Measurements from ENCODE around the gene UBTD1. TPM values are rescaled to one million over a fixed set of nuclear protein-coding genes. Genes with fewer than 3 reads are reported as not detected.
"Not testable (repeated sequence)": the region's sequence is repeated elsewhere in the genome, so short reads cannot be mapped to it uniquely, and the experiment has no call there.

The UBTD1 gene
- polyA plus RNA-seq, 2 donors, result 5.8 to 6.7 TPM

- no peaks in the 10 kb centered on the region for H3K9me3 ChIP-seq (ENCODE audit: control insufficient read depth in 2 of 2, insufficient read depth in 1 of 2, low read depth in 1 of 2, low read length in 1 of 2)
- H3K27me3 ChIP-seq (ENCODE audit: control insufficient read depth in 1 of 2, insufficient read depth in 2 of 2, low read length in 2 of 2), result no peaks in the 10 kb centered on the region
- 90 to 92% methylated on average over 2 of the region's 2 CpGs for WGBS, 2 donors
- H3K4me1 ChIP-seq (ENCODE audit: control insufficient read depth in 2 of 2, insufficient read depth in 2 of 2, low read length in 1 of 2), result no peaks in the 10 kb centered on the region
- H3K4me3 ChIP-seq (ENCODE audit: low read depth in 1 of 2, low read length in 2 of 2), result no peak overlapping the region
- peaks cover 36 to 60% of the 10 kb centered on the region in 2 donors for H3K36me3 ChIP-seq (ENCODE audit: control insufficient read depth in 2 of 2, insufficient read depth in 2 of 2, low read length in 1 of 2)
- H3K27ac ChIP-seq (ENCODE audit: low read depth in 2 of 2, low read length in 1 of 2), result no peak overlapping the region
These were observed 36.4 kb upstream of the UBTD1 start for GRCh38 chr10:97462309-97462708.

GRCh38 chr10:97463363-97464132 lies 35.2 kb upstream of the UBTD1 start:
- Histone ChIP-seq H3K9me3 (ENCODE audit: control insufficient read depth in 2 of 2, insufficient read depth in 1 of 2, low read depth in 1 of 2, low read length in 1 of 2) (no peaks in the 10 kb centered on the region), H3K27ac (ENCODE audit: low read depth in 2 of 2, low read length in 1 of 2) (no peak overlapping the region), H3K4me3 (ENCODE audit: low read depth in 1 of 2, low read length in 2 of 2) (no peak overlapping the region), H3K4me1 (ENCODE audit: control insufficient read depth in 2 of 2, insufficient read depth in 2 of 2, low read length in 1 of 2) (no peaks in the 10 kb centered on the region), H3K36me3 (ENCODE audit: control insufficient read depth in 2 of 2, insufficient read depth in 2 of 2, low read length in 1 of 2) (peaks cover 33 to 54% of the 10 kb centered on the region in 2 donors), H3K27me3 (ENCODE audit: control insufficient read depth in 1 of 2, insufficient read depth in 2 of 2, low read length in 2 of 2) (no peaks in the 10 kb centered on the region)
- WGBS, 2 donors, result 71 to 78% methylated on average over 4 of the region's 4 CpGs

GRCh38 chr10:97464226-97464625 lies 34.5 kb upstream of the UBTD1 start:
- H3K27me3 ChIP-seq (ENCODE audit: control insufficient read depth in 1 of 2, insufficient read depth in 2 of 2, low read length in 2 of 2), result no peaks in the 10 kb centered on the region
- peaks cover 34 to 55% of the 10 kb centered on the region in 2 donors for H3K36me3 ChIP-seq (ENCODE audit: control insufficient read depth in 2 of 2, insufficient read depth in 2 of 2, low read length in 1 of 2)
- H3K27ac ChIP-seq (ENCODE audit: low read depth in 2 of 2, low read length in 1 of 2), result no peak overlapping the region
- 46 to 61% methylated on average over 1 of the region's 1 CpG for WGBS, 2 donors
- H3K9me3 ChIP-seq (ENCODE audit: control insufficient read depth in 2 of 2, insufficient read depth in 1 of 2, low read depth in 1 of 2, low read length in 1 of 2), result no peaks in the 10 kb centered on the region
- no peak overlapping the region for H3K4me3 ChIP-seq (ENCODE audit: low read depth in 1 of 2, low read length in 2 of 2)
- H3K4me1 ChIP-seq (ENCODE audit: control insufficient read depth in 2 of 2, insufficient read depth in 2 of 2, low read length in 1 of 2), result peaks cover 0 to 4% of the 10 kb centered on the region in 2 donors

GRCh38 chr10:97465982-97466381 lies 32.7 kb upstream of the UBTD1 start:
- H3K9me3 ChIP-seq (ENCODE audit: control insufficient read depth in 2 of 2, insufficient read depth in 1 of 2, low read depth in 1 of 2, low read length in 1 of 2), result no peaks in the 10 kb centered on the region
- peaks cover 34 to 52% of the 10 kb centered on the region in 2 donors for H3K36me3 ChIP-seq (ENCODE audit: control insufficient read depth in 2 of 2, insufficient read depth in 2 of 2, low read length in 1 of 2)
- no peaks in the 10 kb centered on the region for H3K27me3 ChIP-seq (ENCODE audit: control insufficient read depth in 1 of 2, insufficient read depth in 2 of 2, low read length in 2 of 2)
- peaks cover 0 to 4% of the 10 kb centered on the region in 2 donors for H3K4me1 ChIP-seq (ENCODE audit: control insufficient read depth in 2 of 2, insufficient read depth in 2 of 2, low read length in 1 of 2)
- no peak overlapping the region for H3K27ac ChIP-seq (ENCODE audit: low read depth in 2 of 2, low read length in 1 of 2)
- 91 to 98% methylated on average over 7 of the region's 7 CpGs for WGBS, 2 donors
- H3K4me3 ChIP-seq (ENCODE audit: low read depth in 1 of 2, low read length in 2 of 2), result no peak overlapping the region

GRCh38 chr10:97466755-97467154 lies 32.0 kb upstream of the UBTD1 start:
- H3K4me1 ChIP-seq (ENCODE audit: control insufficient read depth in 2 of 2, insufficient read depth in 2 of 2, low read length in 1 of 2), result peaks cover 0 to 4% of the 10 kb centered on the region in 2 donors
- peaks cover 34 to 47% of the 10 kb centered on the region in 2 donors for H3K36me3 ChIP-seq (ENCODE audit: control insufficient read depth in 2 of 2, insufficient read depth in 2 of 2, low read length in 1 of 2)
- H3K9me3 ChIP-seq (ENCODE audit: control insufficient read depth in 2 of 2, insufficient read depth in 1 of 2, low read depth in 1 of 2, low read length in 1 of 2), result no peaks in the 10 kb centered on the region
- H3K27ac ChIP-seq (ENCODE audit: low read depth in 2 of 2, low read length in 1 of 2), result no peak overlapping the region
- H3K27me3 ChIP-seq (ENCODE audit: control insufficient read depth in 1 of 2, insufficient read depth in 2 of 2, low read length in 2 of 2), result no peaks in the 10 kb centered on the region
- 62 to 79% methylated on average over 4 of the region's 4 CpGs for WGBS, 2 donors
- no peak overlapping the region for H3K4me3 ChIP-seq (ENCODE audit: low read depth in 1 of 2, low read length in 2 of 2)

GRCh38 chr10:97468162-97468561 lies 30.6 kb upstream of the UBTD1 start:
- H3K4me3 ChIP-seq (ENCODE audit: low read depth in 1 of 2, low read length in 2 of 2), result no peak overlapping the region
- WGBS, 2 donors, result 59 to 60% methylated on average over 3 of the region's 3 CpGs
- H3K9me3 ChIP-seq (ENCODE audit: control insufficient read depth in 2 of 2, insufficient read depth in 1 of 2, low read depth in 1 of 2, low read length in 1 of 2), result no peaks in the 10 kb centered on the region
- peaks cover 24 to 42% of the 10 kb centered on the region in 2 donors for H3K36me3 ChIP-seq (ENCODE audit: control insufficient read depth in 2 of 2, insufficient read depth in 2 of 2, low read length in 1 of 2)
- H3K27me3 ChIP-seq (ENCODE audit: control insufficient read depth in 1 of 2, insufficient read depth in 2 of 2, low read length in 2 of 2), result no peaks in the 10 kb centered on the region
- H3K27ac ChIP-seq (ENCODE audit: low read depth in 2 of 2, low read length in 1 of 2), result peak overlapping the region in 1 of 2 donors; percentile 1
- H3K4me1 ChIP-seq (ENCODE audit: control insufficient read depth in 2 of 2, insufficient read depth in 2 of 2, low read length in 1 of 2), result peaks cover 0 to 4% of the 10 kb centered on the region in 2 donors

- 80 to 82% methylated on average over 12 of the region's 12 CpGs for WGBS, 2 donors
- not testable (repeated sequence) for H3K27ac ChIP-seq (ENCODE audit: low read depth in 2 of 2, low read length in 1 of 2)
These were observed 29.9 kb upstream of the UBTD1 start for GRCh38 chr10:97468781-97469180.

GRCh38 chr10:97474918-97475317 lies 23.8 kb upstream of the UBTD1 start:
- Histone ChIP-seq H3K9me3 (ENCODE audit: control insufficient read depth in 2 of 2, insufficient read depth in 1 of 2, low read depth in 1 of 2, low read length in 1 of 2) (no peaks in the 10 kb centered on the region), H3K36me3 (ENCODE audit: control insufficient read depth in 2 of 2, insufficient read depth in 2 of 2, low read length in 1 of 2) (peaks cover 21 to 31% of the 10 kb centered on the region in 2 donors), H3K27me3 (ENCODE audit: control insufficient read depth in 1 of 2, insufficient read depth in 2 of 2, low read length in 2 of 2) (no peaks in the 10 kb centered on the region), H3K27ac (ENCODE audit: low read depth in 2 of 2, low read length in 1 of 2) (no peak overlapping the region), H3K4me3 (ENCODE audit: low read depth in 1 of 2, low read length in 2 of 2) (no peak overlapping the region), H3K4me1 (ENCODE audit: control insufficient read depth in 2 of 2, insufficient read depth in 2 of 2, low read length in 1 of 2) (no peaks in the 10 kb centered on the region)
- 97 to 98% methylated on average over 4 of the region's 4 CpGs for WGBS, 2 donors

More at GRCh38 chr10:97468781-97469180, 29.9 kb upstream of the UBTD1 start:
- not testable (repeated sequence) for H3K27me3 ChIP-seq (ENCODE audit: control insufficient read depth in 1 of 2, insufficient read depth in 2 of 2, low read length in 2 of 2); H3K9me3 ChIP-seq (ENCODE audit: control insufficient read depth in 2 of 2, insufficient read depth in 1 of 2, low read depth in 1 of 2, low read length in 1 of 2); H3K4me3 ChIP-seq (ENCODE audit: low read depth in 1 of 2, low read length in 2 of 2); H3K4me1 ChIP-seq (ENCODE audit: control insufficient read depth in 2 of 2, insufficient read depth in 2 of 2, low read length in 1 of 2)
- peaks cover 24 to 41% of the 10 kb centered on the region in 2 donors for H3K36me3 ChIP-seq (ENCODE audit: control insufficient read depth in 2 of 2, insufficient read depth in 2 of 2, low read length in 1 of 2)

GRCh38 chr10:97475936-97476594 lies 22.7 kb upstream of the UBTD1 start:
- 62 to 70% methylated on average over 2 of the region's 2 CpGs for WGBS, 2 donors
- Histone ChIP-seq H3K4me3 (ENCODE audit: low read depth in 1 of 2, low read length in 2 of 2) (no peak overlapping the region), H3K27ac (ENCODE audit: low read depth in 2 of 2, low read length in 1 of 2) (peak overlapping the region in 1 of 2 donors; percentile 27), H3K36me3 (ENCODE audit: control insufficient read depth in 2 of 2, insufficient read depth in 2 of 2, low read length in 1 of 2) (peaks cover 16 to 29% of the 10 kb centered on the region in 2 donors), H3K9me3 (ENCODE audit: control insufficient read depth in 2 of 2, insufficient read depth in 1 of 2, low read depth in 1 of 2, low read length in 1 of 2) (no peaks in the 10 kb centered on the region), H3K4me1 (ENCODE audit: control insufficient read depth in 2 of 2, insufficient read depth in 2 of 2, low read length in 1 of 2) (peaks cover 0 to 4% of the 10 kb centered on the region in 2 donors), H3K27me3 (ENCODE audit: control insufficient read depth in 1 of 2, insufficient read depth in 2 of 2, low read length in 2 of 2) (no peaks in the 10 kb centered on the region)
